K562 (cell line): ENCODE data around the gene PALLD.

Experiments
- CBX8 ChIP-seq: fragments of 200-600 bp; sonication (generic); IDR thresholded peaks from 2 replicates; pipeline ENCODE4 v1.6.1; 2012; ENCODE audit warnings: borderline replicate concordance, mixed run types, low read depth, mild to moderate bottlenecking, moderate library complexity, mixed read lengths, low read length, control low read depth, inconsistent platforms; ENCODE audit not compliant: poor library complexity, severe bottlenecking; ENCODE audit errors: extremely low read depth
- CTCF ChIP-seq, 3 experiments: IDR thresholded peaks in 2 of 3; conservative IDR thresholded peaks in 1 of 3; 2 replicates each; pipeline ENCODE4 v1.5.1; 2011 to 2012; ENCODE audit warnings: low read length in 3 of 3, mild to moderate bottlenecking in 3 of 3, control low read depth in 2 of 3, improper control_type of control experiment in 1 of 3, inconsistent platforms in 1 of 3, low read depth in 1 of 3, mixed read lengths in 1 of 3, moderate library complexity in 1 of 3; ENCODE audit not compliant: insufficient read depth in 2 of 3
- DLX4 ChIP-seq: fragments of 250-450 bp; sonication (Bioruptor Pico); IDR thresholded peaks from 2 replicates; pipeline ENCODE4 v1.6.1; 2021; ENCODE audit warnings: mild to moderate bottlenecking
- EP300 ChIP-seq: IDR thresholded peaks from 2 replicates; pipeline ENCODE4 v1.6.1; 2012; ENCODE audit warnings: low read length, improper control_type of control experiment
- FUS ChIP-seq: fragments of 200-400 bp; formaldehyde crosslinking; optimal IDR thresholded peaks from 2 replicates; pipeline ENCODE3; 2017; ENCODE audit warnings: low read depth, low read length
- JUND ChIP-seq, 2 experiments: IDR thresholded peaks; 2 replicates in 1 of 2; 3 replicates in 1 of 2; pipeline ENCODE4 v1.6.1; 2011; ENCODE audit warnings: borderline replicate concordance in 2 of 2, low read depth in 2 of 2, low read length in 2 of 2, improper control_type of control experiment in 1 of 2, missing biosample characterization in 1 of 2, missing genetic modification characterization in 1 of 2, missing genetic modification reagents in 1 of 2
- KLF1 ChIP-seq: fragments of 450-650 bp; IDR thresholded peaks from 2 replicates; pipeline ENCODE4 v1.6.1; 2016; ENCODE audit warnings: missing genetic modification characterization, missing compliant biosample characterization
- MTF1 ChIP-seq: fragments of 250-450 bp; sonication (Bioruptor Pico); IDR thresholded peaks from 2 replicates; pipeline ENCODE4 v1.9.0; 2021; ENCODE audit warnings: moderate library complexity, mild to moderate bottlenecking, inconsistent platforms, borderline replicate concordance
- POLR2A ChIP-seq: fragments of 450-650 bp; conservative IDR thresholded peaks from 2 replicates; pipeline ENCODE4 v1.6.1; 2016
- REST ChIP-seq, 2 experiments: fragments of 450-650 bp; formaldehyde crosslinking in 1 of 2; IDR thresholded peaks; 2 replicates each; pipeline versions ENCODE4 v1.4.0 to v1.6.1; 2014 to 2020; ENCODE audit warnings: mild to moderate bottlenecking in 2 of 2, borderline replicate concordance in 1 of 2, low read depth in 1 of 2
- SP2 ChIP-seq: IDR thresholded peaks from 2 replicates; pipeline ENCODE4 v1.6.1; 2011; ENCODE audit warnings: mild to moderate bottlenecking, low read depth, low read length, moderate library complexity; ENCODE audit not compliant: poor library complexity, severe bottlenecking; ENCODE audit errors: extremely low read depth
- TEAD4 ChIP-seq, 2 experiments: sonication (generic) in 1 of 2; formaldehyde crosslinking in 1 of 2; IDR thresholded peaks; 2 replicates each; pipeline versions ENCODE4 v1.6.1 to v1.8.0; 2012 to 2022; ENCODE audit warnings: borderline replicate concordance in 1 of 2, inconsistent platforms in 1 of 2, low read length in 1 of 2, mild to moderate bottlenecking in 1 of 2, missing genetic modification reagents in 1 of 2
- ZNF124 ChIP-seq: sonication (generic); formaldehyde crosslinking; IDR thresholded peaks from 2 replicates; pipeline ENCODE4 v1.8.1; 2022; ENCODE audit warnings: missing genetic modification reagents
- ZNF561 ChIP-seq: fragments of 450-650 bp; formaldehyde crosslinking; conservative IDR thresholded peaks from 2 replicates; pipeline ENCODE4 v1.4.0; 2020; ENCODE audit warnings: mild to moderate bottlenecking, moderate library complexity

- TF ChIP-seq CTCF (IDR thresholded peaks at IDR 0.05 in 2 of 3, conservative IDR thresholded peaks at IDR 0.05 in 1 of 3; ENCODE audit: insufficient read depth in 2 of 3, low read depth in 1 of 3, low read length in 3 of 3) (no peak), KLF1 (tag) (no peak), MTF1 (CRISPR knock-in tag) (no peak), POLR2A (no peak), TEAD4 (IDR thresholded peaks at IDR 0.05; ENCODE audit: low read length) (no peak), TEAD4 (CRISPR knock-in tag; IDR thresholded peaks at IDR 0.05; ENCODE audit: borderline replicate concordance) (no peak), DLX4 (CRISPR knock-in tag) (no peak), ZNF561 (CRISPR knock-in tag) (no peak), EP300 (no peak), SP2 (no peak), CBX8 (no peak), JUND (IDR thresholded peaks at IDR 0.05; ENCODE audit: borderline replicate concordance, low read depth, low read length) (no peak), JUND (tag; IDR thresholded peaks at IDR 0.05; ENCODE audit: borderline replicate concordance, low read depth, low read length) (no peak), FUS (no peak), REST (IDR thresholded peaks at IDR 0.05; ENCODE audit: borderline replicate concordance) (no peak), REST (CRISPR knock-in tag; IDR thresholded peaks at IDR 0.05; ENCODE audit: low read depth) (no peak), ZNF124 (CRISPR knock-in tag) (no peak)
Observed at GRCh38 chr4:168667376-168667775, 170.5 kb downstream of the PALLD start.
